Type B pancreatic cell (in vitro differentiated cells): ENCODE data around the gene FAM229A. TPM values are rescaled to one million over a fixed set of nuclear protein-coding genes. Genes with fewer than 3 reads are reported as not detected.
A peak's percentile ranks its signal among the peaks of the same experiment; 100 is the strongest.
"Not testable (repeated sequence)": the region's sequence is repeated elsewhere in the genome, so short reads cannot be mapped to it uniquely, and the experiment has no call there.

Experiments used
- DNase-seq: peaks from one replicate; pipeline ENCODE4 v3.0.0; 2021; ENCODE audit warnings: mixed read lengths; ENCODE audit not compliant: unreplicated experiment; ENCODE audit errors: extremely low spot score
- H3K27ac Mint-ChIP-seq: 2 replicates; pipeline ENCODE4 v1.8.0; 2021; ENCODE audit warnings: mild to moderate bottlenecking, mixed read lengths
- H3K27me3 Mint-ChIP-seq: 2 replicates; pipeline ENCODE4 v1.8.0; 2021; ENCODE audit warnings: mixed read lengths
- H3K36me3 Mint-ChIP-seq: 2 replicates; pipeline ENCODE4 v1.8.0; 2021; ENCODE audit warnings: mixed read lengths
- H3K4me1 Mint-ChIP-seq: one replicate; pipeline ENCODE4 v1.8.0; 2021; ENCODE audit warnings: mixed read lengths; ENCODE audit not compliant: unreplicated experiment
- H3K4me3 Mint-ChIP-seq: 2 replicates; pipeline ENCODE4 v1.8.0; 2021; ENCODE audit warnings: mild to moderate bottlenecking, mixed read lengths
- H3K9me3 Mint-ChIP-seq: 2 replicates; pipeline ENCODE4 v1.8.0; 2021; ENCODE audit warnings: mixed read lengths
- total RNA-seq: library from RNA; stranded (reverse); gene quantifications from 2 replicates; pipeline ENCODE4 v1.2.1, GENCODE V29; 2021; ENCODE audit warnings: low replicate concordance
- TF ChIP-seq, protein P1 (sequence below): fragments of 200-600 bp; sonication (generic); conservative IDR thresholded peaks from 2 replicates; pipeline ENCODE4 v1.5.0; 2021; ENCODE audit warnings: antibody characterized with exemption, mild to moderate bottlenecking

Gene FAM229A
- total RNA-seq, 1 donor from 2014 or later, result 8.7 TPM

- no peak overlapping the region for H3K27ac Mint-ChIP-seq
- DNase-seq, result no peak
- no peaks in the 10 kb centered on the region for H3K36me3 Mint-ChIP-seq
- peaks cover 5% of the 10 kb centered on the region for H3K4me1 Mint-ChIP-seq
- H3K27me3 Mint-ChIP-seq, result no peaks in the 10 kb centered on the region
- no peak overlapping the region for H3K4me3 Mint-ChIP-seq
- H3K9me3 Mint-ChIP-seq, result no peaks in the 10 kb centered on the region
- TF ChIP-seq, protein P1, sequence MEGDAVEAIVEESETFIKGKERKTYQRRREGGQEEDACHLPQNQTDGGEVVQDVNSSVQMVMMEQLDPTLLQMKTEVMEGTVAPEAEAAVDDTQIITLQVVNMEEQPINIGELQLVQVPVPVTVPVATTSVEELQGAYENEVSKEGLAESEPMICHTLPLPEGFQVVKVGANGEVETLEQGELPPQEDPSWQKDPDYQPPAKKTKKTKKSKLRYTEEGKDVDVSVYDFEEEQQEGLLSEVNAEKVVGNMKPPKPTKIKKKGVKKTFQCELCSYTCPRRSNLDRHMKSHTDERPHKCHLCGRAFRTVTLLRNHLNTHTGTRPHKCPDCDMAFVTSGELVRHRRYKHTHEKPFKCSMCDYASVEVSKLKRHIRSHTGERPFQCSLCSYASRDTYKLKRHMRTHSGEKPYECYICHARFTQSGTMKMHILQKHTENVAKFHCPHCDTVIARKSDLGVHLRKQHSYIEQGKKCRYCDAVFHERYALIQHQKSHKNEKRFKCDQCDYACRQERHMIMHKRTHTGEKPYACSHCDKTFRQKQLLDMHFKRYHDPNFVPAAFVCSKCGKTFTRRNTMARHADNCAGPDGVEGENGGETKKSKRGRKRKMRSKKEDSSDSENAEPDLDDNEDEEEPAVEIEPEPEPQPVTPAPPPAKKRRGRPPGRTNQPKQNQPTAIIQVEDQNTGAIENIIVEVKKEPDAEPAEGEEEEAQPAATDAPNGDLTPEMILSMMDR, result no peak
These were observed 42.7 kb upstream of the FAM229A start for GRCh38 chr1:32404946-32405345.

DNA sequence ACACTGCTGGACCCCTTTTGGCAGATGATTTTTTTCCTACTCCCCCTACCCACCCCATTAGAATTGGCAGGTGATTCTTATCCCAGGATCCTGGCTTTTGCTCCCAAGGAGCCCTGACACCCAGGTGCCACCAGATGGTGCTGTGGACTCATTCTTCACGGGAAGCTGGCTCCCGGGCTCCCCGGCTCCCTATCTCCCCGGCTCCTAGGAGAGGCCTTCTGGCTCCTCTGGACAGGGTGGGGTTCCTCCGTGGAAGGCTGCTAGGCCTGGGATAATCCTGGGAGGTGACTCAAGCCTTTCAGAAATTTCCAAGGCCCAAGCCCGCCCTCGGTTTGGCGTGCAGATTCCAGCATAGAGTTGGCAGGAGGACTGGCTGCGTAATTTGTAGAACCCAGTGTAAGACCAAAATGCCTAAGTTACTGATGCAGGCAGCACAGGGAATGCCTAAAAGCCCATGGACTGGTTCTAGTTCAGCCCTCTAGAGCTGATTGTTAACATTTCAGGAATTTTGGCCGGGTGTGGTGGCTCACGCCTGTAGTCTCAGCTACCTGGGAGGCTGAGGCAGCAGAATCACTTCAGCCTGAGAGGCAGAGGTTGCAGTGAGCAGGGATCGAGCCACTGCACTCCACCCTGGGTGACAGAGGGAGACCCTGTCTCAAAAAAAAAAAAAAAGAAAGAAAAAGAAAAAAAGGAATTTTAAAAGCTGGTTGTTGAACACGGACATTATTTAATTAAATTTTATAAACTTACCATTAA is 38.8 kb upstream of the FAM229A start:
- H3K4me3 Mint-ChIP-seq, result peak overlapping the region; percentile 68
- H3K9me3 Mint-ChIP-seq, result no peaks in the 10 kb centered on the region
- peak overlapping the region; percentile 6 for H3K27ac Mint-ChIP-seq
- DNase-seq, result peak; percentile 86
- peaks cover 5% of the 10 kb centered on the region for H3K4me1 Mint-ChIP-seq
- no peaks in the 10 kb centered on the region for H3K27me3 Mint-ChIP-seq
- H3K36me3 Mint-ChIP-seq, result peaks cover 5% of the 10 kb centered on the region
- TF ChIP-seq, protein P1, result peak; percentile 94

DNA sequence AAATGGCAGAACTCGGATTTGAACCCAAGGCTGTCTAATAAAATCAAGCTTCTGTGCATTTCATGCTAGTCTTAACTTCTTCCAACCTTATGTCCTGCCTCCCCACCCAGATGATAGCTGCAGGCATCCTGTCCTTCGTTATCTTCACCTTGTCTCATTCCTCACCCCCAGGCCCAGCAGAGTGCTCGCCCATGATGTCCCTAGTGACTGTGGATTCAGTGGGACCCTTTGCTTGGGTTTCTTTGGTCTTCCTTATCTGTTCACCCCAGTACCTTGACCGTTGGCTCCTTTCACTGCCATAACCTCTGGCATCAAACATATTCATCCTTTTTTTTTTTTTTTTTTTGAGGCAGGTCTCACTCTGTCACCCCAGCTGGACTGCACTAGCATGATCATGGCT is 37.6 kb upstream of the FAM229A start:
- Mint-ChIP-seq H3K36me3 (peaks cover 5% of the 10 kb centered on the region), H3K27ac (no peak overlapping the region)

DNA sequence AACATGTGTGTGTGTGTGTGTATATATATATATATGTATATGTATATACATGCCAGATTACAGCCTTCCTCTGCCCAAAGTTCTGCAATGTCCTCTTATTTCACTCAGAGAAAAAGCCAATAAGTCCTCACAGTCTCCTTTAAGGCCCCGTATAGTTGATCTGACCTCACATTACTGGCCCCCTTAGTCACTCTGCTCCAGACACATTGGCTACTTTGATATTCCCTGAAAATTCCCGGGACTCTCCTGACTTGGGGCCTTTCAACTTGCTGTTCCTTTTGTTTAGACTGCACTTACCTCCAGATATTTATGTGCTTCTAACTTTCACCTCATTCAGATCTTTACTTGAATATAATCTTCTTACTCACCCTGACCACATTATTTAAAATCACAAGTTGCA is 36.1 kb upstream of the FAM229A start:
- Mint-ChIP-seq H3K4me3 (no peak overlapping the region), H3K4me1 (peaks cover 15% of the 10 kb centered on the region), H3K27ac (no peak overlapping the region), H3K36me3 (peaks cover 10% of the 10 kb centered on the region), H3K9me3 (no peaks in the 10 kb centered on the region), H3K27me3 (no peaks in the 10 kb centered on the region)
- TF ChIP-seq, protein P1, result no peak
- DNase-seq, result no peak

More for the DNA sequence above, 37.6 kb upstream of the FAM229A start:
- DNase-seq, result no peak
- H3K27me3 Mint-ChIP-seq, result no peaks in the 10 kb centered on the region
- peaks cover 5% of the 10 kb centered on the region for H3K4me1 Mint-ChIP-seq
- TF ChIP-seq, protein P1, result no peak
- no peaks in the 10 kb centered on the region for H3K9me3 Mint-ChIP-seq
- H3K4me3 Mint-ChIP-seq, result no peak overlapping the region

DNA sequence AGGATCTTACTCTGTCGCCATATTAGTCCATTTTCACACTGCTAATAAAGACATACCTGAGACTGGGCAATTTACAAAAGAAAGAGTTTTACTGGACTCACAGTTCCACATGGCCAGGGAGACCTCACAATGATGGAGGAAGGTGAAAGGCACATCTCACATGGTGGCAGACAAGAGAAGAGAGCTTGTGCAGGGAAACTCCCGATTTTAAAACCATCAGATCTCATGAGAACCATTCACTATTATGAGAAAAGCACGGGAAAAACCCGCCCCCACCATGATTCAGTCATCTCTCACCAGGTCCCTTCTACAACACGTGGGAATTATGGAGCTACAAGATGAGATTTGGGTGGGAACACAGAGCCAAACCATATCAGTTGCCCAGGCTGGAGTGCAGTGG is 34.2 kb upstream of the FAM229A start:
- peaks cover 23% of the 10 kb centered on the region for H3K4me1 Mint-ChIP-seq
- H3K9me3 Mint-ChIP-seq, H3K36me3 Mint-ChIP-seq, H3K4me3 Mint-ChIP-seq, DNase-seq, H3K27ac Mint-ChIP-seq, H3K27me3 Mint-ChIP-seq: not testable (repeated sequence)

DNA sequence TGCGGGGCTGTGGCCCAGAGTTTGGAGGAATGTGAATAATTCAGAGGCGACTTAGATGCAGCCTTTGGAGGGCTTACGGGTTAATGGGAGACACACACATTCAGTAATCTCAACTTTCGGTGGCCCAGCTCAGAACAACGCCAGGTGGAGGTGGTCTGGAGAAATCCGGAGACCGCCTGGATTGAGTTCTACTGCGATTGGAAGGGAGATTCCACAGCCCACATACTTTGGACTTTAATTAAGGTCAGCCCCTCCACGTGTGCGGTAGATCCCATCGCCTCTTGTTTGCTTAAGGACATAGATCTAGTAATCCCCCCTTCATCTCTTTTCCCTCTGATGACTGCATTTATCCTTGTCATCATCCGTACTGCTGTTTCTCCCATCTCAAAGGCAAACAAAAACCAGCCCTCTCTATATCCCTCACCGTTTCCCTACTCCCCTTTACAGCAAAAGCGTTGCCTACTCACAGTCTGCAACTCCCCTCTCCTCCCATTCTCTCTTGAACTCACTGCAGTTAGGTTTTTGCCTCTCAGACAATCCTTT is 32.7 kb upstream of the FAM229A start:
- TF ChIP-seq, protein P1, result no peak
- peaks cover 10% of the 10 kb centered on the region for H3K36me3 Mint-ChIP-seq
- peak overlapping the region; percentile 98 for H3K27ac Mint-ChIP-seq
- no peaks in the 10 kb centered on the region for H3K9me3 Mint-ChIP-seq
- DNase-seq, result no peak
- H3K27me3 Mint-ChIP-seq, result no peaks in the 10 kb centered on the region
- peak overlapping the region; percentile 99 for H3K4me3 Mint-ChIP-seq
- H3K4me1 Mint-ChIP-seq, result peaks cover 18% of the 10 kb centered on the region
